Fibroblast of upper back skin (primary cell): ENCODE data around the gene ATP8B4.
"Not testable (repeated sequence)": the region's sequence is repeated elsewhere in the genome, so short reads cannot be mapped to it uniquely, and the experiment has no call there.

Experiments
- DNase-seq: peaks from one replicate; pipeline ENCODE4 v3.0.0-alpha.2; 2013

ATP8B4 gene, protein sequence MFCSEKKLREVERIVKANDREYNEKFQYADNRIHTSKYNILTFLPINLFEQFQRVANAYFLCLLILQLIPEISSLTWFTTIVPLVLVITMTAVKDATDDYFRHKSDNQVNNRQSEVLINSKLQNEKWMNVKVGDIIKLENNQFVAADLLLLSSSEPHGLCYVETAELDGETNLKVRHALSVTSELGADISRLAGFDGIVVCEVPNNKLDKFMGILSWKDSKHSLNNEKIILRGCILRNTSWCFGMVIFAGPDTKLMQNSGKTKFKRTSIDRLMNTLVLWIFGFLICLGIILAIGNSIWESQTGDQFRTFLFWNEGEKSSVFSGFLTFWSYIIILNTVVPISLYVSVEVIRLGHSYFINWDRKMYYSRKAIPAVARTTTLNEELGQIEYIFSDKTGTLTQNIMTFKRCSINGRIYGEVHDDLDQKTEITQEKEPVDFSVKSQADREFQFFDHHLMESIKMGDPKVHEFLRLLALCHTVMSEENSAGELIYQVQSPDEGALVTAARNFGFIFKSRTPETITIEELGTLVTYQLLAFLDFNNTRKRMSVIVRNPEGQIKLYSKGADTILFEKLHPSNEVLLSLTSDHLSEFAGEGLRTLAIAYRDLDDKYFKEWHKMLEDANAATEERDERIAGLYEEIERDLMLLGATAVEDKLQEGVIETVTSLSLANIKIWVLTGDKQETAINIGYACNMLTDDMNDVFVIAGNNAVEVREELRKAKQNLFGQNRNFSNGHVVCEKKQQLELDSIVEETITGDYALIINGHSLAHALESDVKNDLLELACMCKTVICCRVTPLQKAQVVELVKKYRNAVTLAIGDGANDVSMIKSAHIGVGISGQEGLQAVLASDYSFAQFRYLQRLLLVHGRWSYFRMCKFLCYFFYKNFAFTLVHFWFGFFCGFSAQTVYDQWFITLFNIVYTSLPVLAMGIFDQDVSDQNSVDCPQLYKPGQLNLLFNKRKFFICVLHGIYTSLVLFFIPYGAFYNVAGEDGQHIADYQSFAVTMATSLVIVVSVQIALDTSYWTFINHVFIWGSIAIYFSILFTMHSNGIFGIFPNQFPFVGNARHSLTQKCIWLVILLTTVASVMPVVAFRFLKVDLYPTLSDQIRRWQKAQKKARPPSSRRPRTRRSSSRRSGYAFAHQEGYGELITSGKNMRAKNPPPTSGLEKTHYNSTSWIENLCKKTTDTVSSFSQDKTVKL

DNA sequence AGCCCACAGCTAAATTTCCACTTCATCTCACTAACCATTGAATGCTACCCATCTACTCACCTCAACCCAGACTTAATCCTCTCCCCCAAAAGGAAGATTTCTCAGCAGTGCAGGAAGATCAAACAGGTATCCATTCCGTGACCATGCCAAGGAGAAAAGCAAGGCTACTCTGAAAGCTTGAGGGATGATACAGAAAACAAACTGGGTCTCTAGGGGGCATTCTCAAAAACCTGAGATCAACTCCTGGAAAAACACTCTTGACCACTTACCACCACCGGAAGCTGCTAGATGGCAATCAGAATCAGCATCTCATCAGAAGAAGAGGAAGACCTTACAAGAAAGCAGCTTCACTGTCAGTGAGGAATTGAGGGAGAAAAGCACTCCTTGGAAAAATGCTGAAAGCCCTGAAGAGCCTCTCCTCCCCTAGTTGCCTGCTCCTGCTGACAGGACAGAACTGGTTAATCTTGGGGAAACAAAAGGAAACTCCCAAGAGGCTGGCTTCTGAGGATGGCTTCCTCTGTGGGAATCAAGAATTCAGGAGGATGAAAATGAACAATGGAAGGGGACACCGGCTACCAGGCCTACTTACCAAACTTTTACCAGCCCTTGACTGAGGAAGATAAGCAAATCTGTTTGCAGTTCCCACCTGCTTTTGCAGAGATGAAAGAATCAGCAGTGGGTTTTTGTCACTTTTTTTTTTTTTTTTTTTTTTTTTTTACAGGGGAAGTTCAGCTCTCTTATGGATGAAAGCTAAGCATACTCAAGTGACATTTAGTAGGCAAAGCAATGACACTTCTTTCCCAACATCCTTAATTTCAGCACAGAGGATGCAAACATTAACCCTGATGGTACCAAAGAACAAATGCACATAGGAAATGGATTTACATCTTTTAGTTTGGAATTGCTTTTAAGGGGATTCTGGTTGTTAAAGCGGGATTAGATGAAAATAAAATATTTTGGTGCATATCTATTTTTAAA, at the start of gene ATP8B4:
Gene ATP8B4 (minus strand): TSS at position 171 of the 978 bp plus-strand sequence. CDS start 12,267 bp downstream, outside the sequence.
- DNase-seq = no peak

DNA sequence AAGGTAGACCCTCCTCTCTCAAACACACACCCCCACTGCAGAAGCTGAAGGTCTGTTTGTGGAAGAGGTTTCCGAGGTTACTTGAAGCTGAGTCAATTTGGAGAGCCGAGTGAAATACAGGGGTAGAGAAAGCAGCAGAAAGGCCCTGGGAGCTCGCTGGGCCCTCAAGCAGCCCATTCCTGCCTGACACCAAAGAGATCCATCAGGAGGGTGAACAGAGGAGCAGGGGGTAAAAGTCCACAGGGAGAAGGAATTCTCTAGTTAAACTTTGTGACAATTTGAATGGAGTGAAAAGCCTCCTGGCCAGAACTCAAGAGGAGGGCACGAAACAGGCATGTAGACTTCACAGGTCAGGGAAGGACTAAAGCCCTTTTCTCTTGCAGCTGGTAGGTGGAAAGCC, 49.3 kb upstream of the ATP8B4 start:
- DNase-seq = no peak

DNA sequence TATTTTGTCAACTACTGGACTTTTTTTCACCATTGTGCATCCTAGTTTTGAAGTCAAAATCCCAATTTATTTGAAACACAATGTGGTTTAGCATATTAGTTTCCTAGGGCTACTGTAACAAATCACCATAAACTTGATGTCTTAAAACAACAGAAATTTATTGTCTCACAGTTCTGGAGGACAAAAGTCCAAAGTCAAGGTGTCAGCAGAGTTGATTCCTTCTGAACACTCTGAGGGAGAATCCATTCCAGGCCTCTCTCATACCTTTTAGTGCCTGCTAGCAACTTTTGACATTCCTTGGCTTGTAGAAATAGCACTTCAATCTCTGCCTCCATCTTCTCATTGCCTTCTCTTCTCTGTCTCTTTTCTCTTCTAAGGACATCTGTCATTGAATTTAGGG, 48.1 kb upstream of the ATP8B4 start:
- no peak for DNase-seq

DNA sequence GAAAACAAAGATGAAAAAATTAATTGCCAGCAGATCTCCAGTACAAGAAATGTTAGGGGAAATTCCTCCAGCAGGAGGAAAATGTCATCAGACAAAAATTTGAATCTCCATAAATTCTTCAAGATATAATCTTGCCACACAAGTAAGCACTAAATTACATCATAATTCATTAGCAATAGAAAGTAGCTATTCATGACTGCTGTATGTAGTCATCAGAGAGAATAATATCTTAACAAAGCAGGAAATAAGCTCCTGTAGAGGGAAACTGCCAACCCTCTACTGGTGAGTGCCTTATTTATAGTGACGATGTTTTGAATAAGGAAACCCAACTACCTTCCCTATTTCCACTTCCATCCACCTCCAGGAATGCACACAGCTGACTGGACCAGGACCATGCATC, 47.2 kb upstream of the ATP8B4 start:
- DNase-seq = peak; percentile 81

DNA sequence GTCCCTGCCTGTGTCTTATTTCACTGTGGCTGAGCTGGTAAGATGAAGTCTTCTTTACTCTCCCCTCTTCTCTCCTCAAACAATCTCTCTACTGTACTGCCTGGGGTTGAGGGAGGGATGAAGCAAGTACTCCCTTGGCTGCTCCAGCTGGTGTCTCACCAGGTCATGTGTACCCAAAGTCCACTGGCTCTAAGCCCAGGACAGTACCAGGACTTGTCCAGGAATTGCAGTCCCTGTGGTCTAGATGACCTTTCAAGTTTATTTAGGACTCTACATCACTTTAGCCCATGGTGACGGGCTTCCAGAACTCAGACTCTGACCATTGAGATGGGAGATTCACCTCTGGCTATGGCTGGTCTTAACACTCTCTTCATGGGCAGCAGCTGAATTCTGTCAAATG, 45.4 kb upstream of the ATP8B4 start:
- DNase-seq = no peak

DNA sequence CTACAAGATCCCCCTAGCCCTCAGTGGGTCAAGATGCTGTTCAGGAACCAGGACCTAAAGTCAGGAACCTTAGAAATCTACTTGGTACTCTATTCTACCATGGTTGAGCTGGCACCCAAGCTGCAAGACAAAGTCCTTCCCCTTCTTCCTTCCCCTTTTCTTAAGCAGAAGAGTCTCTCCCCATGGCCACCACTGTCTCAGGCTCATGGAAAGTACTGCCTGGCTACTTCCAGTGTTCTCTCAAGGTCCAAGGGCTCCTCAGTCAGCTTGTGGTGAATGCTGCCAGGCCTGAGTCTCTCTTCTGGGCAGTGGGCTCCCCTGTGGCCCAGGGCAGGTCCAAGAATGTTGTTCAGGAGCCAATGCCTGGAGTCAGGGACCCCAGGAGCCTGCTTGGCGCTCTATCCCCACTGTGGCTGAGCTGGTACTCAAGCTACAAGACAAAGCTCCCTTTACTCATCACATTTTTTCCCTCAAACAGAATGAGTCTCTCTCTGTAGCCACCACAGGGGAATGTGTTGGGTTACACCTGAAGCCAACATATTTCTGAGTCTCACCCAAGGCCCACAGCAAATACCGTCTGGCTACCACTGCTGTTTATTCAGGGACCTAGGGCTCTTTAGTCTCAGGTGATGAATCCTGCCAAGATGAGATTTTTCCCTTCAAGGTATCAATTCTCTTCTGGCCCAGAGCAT, 44.8 kb upstream of the ATP8B4 start:
- DNase-seq = no peak

DNA sequence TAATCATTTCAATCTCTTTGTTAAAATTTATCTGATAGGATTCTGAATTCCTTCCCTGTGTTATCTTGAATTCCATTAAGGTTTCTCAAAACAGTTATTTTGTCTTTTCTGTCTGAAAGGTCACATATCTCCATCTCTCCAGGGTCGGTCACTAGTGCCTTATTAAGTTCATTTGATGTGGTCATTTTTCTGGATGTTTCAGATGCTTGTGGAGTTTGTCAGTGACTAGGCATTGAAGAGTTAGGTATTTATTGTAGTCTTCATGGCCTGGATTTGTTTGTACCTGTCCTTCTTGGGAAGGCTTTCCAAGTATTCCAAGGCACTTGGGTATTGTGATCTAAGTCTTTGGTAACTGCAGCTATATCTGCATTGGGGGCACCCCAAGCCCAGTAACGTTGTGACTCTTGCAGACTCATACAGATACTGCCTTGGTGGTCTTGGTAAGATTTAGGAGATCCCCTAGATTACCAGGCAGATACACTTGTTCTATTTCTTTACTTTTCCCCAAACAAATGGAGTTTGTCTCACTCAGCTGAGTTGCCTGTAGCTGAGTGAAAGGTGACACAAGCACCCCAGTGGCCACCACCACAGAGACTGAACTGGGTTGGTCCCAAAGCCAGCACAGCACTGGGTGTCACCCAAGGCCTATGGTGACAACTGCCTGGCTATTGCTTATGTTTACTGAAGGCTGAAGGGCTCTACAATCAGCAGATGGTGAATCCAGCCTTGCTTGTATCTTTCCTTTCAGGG, 44.1 kb upstream of the ATP8B4 start:
- DNase-seq = peak; percentile 37

DNA sequence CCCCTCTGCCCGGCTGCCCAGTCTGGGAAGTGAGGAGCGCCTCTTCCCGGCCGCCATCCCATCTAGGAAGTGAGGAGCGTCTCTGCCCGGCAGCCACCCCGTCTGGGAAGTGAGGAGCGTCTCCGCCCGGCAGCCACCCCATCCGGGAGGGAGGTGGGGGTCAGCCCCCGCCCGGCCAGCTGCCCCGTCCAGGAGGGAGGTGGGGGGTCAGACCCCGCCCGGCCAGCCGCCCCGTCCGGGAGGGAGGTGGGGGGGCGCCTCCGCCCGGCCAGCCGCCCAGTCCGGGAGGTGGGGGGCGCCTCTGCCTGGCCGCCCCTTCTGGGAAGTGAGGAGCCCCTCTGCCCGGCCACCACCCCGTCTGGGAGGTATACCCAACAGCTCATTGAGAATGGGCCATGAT, 39.2 kb upstream of the ATP8B4 start:
- not testable (repeated sequence) for DNase-seq

DNA sequence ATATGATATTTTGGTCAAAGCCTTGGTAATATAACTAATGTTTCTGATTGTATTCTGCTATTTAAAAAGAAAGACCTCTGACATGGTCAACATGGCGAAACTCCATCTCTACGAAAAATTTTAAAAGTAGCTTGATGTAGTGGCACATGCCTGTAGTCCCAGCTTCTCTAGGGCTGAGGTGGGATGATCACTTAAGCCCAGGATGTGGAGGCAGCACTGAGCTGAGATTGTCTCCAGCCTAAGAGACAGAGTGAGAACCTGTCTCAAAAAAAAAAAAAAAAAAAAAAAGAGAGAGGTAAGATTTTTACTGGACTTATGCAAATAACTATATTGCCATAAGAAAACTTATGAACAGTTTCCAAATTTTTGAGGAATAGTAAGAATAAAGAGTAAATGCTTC, 32.4 kb upstream of the ATP8B4 start:
- no peak for DNase-seq

DNA sequence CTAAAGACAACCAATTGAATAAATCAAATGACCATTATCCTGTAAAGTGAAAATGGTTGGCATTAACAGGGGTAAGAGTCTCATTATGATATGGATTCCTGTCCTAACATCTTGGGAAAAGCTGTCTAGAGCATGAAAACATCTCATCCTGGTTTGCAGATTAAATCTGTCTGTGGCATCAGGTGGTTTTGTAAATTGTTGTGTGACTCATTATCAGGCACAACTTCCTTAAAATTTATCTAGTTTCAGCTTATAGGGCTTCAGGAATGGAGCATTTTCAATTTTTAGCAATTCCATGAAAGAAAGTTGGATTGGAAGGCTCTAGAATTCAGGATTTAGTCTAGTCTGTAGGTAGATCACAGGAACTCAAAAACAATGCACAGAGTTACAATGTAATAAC, 31.8 kb upstream of the ATP8B4 start:
- no peak for DNase-seq

DNA sequence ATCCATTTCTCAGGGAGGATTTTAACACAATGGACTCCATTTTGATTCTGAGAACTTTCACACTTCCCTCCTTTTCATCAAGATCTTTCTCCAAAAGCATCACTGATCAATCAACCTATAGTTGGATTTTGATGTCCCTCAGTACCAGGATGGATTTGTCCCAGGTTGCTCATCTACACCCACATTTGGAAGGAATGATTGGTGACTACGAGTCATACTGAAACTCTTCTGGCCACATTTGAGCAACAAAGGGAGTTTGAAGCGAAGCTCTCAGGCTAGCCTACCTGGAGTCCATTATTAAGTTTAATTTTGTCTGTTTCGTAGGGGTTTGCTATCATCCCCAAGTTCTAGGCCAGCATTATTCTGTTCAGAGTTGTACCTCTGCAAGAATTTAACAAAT, 31.3 kb upstream of the ATP8B4 start:
- DNase-seq = no peak

DNA sequence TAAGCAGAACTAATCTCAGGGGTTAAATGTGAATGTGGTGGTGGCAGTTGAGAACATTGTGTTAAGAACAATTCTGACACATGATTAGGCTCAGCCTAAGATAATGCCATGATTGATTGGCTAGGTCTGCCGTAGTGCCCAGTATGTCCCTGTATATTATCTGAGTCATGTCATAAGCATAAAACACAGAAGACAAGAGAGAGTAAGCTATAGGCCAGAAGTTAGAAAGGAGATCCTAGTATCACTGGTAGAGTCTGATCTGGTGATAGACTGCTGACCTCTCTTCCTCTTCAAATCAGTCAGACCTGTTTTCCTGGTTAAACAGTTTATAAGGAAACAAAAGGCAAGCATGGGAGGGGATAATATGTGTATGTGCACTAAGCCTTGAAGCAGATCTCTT, 30.1 kb upstream of the ATP8B4 start:
- DNase-seq = no peak

DNA sequence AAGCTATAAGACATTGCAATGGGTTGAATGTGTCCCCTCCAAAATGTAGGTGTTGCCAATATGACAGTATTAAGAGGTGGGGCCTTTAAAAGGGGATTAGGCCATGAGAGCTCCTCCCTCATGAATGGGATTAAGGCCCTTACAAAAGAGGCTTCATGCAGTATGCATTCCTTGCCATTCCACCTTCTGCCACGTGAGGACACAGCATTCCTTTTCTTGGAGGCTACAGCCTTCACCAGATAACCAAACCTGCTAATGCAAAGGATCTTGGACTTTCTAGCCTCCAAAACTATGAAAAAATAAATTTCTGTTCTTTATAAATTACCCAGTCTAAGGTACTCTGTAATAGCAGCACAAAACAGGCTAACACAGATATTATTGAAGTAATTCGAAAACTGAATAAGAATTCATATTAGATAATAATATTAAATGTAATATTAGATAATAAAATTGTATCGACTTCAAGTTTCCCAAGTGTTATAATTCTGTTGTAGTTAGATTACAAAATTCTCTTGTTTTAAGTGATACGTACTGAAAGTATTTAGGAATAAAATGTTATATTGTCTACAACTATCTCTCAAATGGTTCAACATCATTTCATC, 29.4 kb upstream of the ATP8B4 start:
- peak; percentile 73 for DNase-seq

DNA sequence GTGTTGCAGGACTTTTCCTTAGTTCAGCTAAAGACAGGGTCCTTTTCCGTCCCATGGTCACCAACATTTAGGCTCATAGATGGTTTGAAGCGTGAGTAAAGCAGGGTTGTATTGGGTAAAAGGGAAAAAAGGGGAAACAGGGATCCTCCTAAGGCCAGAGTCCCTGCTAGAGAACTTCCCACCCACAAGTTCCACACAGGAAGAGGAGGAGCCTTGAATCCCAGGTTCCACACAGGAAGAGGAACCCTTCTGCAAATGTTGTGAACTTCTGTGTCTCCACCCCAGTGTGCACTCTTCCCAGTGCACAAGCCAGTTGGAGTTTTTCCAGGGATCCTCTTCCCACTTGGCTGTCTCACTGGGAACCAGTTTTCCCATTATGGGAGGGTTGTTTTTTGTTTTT, 27.6 kb upstream of the ATP8B4 start:
- DNase-seq = no peak

DNA sequence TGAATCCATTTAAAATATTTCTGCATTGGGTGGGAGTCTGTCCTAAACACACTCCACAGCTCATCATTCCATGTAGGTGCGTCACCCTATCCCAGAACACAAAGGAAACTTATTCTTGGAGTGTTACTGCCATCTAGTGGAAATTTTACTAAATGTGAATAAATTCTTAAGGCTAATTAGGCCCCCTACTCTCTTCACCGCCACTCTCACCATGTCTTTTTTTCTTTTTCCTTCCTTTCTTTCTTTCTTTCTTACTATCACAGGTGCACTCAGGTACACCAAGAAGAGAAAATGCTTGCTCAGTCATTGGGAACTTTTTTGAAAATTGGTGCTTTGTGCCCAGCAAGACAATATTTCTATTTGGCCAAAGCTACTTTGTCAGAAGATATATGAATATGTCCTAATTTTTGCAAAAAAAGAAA, 26.4 kb upstream of the ATP8B4 start:
- peak; percentile 88 for DNase-seq

DNA sequence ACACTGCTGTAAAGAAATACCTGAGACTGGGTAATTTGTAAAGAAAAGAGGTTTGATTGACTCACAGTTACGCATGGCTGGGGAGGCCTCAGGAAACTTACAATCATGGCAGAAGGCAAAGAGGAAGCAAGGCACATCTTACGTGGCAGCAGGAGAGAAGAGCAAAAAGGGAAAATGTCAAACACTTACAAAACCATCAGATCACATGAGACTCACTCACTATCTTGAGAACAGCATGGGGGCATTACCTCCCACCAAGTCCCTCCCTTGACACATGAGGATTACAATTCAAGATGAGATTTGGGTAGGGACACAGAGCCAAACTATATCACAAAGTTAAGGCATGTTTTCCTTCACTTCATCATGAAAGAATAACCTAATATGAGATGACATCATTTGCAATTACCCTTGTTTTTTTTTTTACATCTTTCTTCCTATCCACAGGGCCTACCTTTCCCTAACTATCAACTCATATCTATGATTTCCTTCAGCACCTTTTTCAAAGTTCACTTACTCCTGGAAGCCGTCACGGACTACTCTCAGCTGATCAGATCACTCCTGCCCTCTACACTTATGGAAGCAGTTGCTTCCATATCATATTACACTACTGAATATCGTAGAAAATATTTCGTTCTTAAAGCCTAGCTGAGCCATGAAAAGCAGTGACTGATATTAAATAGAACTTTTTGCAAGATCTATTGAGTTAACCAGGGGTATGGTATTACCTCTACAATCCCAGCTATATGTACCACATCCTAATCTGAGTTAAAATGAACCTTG, 25.5 kb upstream of the ATP8B4 start:
- no peak for DNase-seq

DNA sequence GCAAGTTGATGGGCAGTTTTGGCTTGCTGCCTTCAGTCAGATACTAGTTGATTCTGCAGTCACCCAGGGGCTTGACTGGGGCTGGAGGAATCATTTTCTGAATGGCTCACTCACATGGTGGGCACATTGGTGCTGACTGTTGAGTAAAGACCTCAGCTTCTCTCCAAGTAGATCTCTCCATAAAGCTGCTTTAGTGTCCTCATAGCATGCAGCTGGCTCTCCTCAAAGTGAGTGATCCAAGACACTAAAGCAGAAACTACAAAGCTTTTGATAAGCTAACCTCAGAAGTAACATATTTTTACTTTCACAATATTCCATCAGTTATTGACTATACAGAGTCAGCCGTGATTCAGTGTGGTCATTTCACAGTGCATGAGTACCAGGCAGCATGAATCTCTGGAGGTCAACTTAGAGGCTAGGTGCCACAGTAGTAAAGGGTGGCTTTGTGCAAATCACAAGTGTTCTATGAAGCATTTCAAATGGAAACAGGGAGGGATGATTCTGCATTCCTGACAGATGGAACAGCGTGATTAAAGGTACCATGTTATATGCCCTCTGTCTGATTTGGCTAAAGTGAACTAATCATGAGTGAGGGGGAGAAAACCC, 24.3 kb upstream of the ATP8B4 start:
- DNase-seq = no peak

DNA sequence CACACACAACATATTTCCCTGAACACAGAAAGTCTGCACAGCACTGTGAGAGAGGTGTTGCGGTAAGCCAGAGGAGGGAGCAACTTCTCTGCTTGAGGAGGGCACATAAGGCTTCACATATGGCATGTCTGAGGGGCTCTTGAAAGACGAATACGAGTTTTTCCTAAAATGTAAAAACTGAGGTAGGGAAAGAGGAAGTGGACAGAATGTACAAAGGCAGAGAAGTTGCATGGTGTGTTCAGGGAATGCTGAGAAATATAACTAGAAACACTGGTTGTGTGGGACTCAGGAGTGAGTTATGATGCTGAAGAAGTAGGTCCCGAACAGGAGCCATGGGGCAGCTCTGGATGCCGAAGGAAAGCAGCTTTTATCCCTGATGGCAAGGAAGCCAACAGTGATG, 22.8 kb upstream of the ATP8B4 start:
- no peak for DNase-seq

DNA sequence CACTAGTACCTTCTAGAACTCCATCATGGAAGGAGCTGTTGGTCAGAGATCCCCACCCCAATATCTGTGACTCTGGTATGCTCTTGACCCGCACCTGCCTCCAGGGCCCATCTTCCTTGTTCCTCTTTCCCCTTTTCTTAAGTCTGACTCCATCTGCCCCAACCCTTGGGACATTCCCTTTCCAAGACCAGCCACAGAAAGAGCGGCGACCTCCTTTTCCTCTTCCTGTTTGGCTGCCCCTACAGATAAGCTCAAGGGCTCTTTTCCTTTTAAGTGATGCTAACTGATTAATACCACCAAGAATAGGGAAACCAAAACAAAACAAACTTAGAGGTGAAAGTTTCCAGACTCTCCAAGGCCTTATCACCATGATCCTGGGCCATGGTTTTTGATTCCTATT, 21.9 kb upstream of the ATP8B4 start:
- DNase-seq = no peak
